Measurements from ENCODE around the gene ZNF212. TPM values are rescaled to one million over a fixed set of nuclear protein-coding genes. Genes with fewer than 3 reads are reported as not detected.

Gene ZNF212
- total and polyA plus RNA-seq, 2 donors (not counting 3 experiments of a cell fraction or from before 2014, with no cell fraction given), result 3.6 to 9.0 TPM

DNA sequence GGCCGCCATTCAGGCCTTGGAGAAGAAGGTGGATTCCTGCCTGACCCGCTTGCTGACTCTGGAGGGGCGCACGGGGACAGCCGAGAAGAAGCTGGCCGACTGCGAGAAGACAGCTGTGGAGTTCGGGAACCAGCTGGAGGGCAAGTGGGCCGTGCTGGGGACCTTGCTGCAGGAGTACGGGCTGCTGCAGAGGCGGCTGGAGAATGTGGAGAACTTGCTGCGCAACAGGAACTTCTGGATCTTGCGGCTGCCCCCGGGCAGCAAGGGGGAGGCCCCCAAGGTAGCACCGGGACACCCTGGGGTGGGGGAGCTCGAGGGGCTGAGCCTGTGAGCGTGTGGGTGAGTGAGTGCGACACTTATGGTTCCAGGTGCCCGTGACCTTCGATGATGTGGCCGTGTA is 27.0 kb downstream of the ZNF212 start:
- intact Hi-C loops (cut with micrococcal nuclease) (no loop called here), dilution Hi-C loops (cut with MboI; ENCODE audit: extremely low pct_ligation_motif_present, low sequenced_read_pairs) (no loop called here)
- no TSS peak for BruUV-seq (replicated peaks)
- no peak for TF ChIP-seq POLR2A (IDR thresholded peaks at IDR 0.05; ENCODE audit: low read depth, low read length)
- no peak for TF ChIP-seq FOS (IDR thresholded peaks at IDR 0.05; ENCODE audit: borderline replicate concordance, insufficient read depth, low read length)
- no peak for TF ChIP-seq MYC (IDR thresholded peaks at IDR 0.05; ENCODE audit: low read depth, low read length)
- TF ChIP-seq JUN (IDR thresholded peaks at IDR 0.05; ENCODE audit: borderline replicate concordance, insufficient read depth, insufficient read length, low read depth), result no peak
- TF ChIP-seq, protein P1, sequence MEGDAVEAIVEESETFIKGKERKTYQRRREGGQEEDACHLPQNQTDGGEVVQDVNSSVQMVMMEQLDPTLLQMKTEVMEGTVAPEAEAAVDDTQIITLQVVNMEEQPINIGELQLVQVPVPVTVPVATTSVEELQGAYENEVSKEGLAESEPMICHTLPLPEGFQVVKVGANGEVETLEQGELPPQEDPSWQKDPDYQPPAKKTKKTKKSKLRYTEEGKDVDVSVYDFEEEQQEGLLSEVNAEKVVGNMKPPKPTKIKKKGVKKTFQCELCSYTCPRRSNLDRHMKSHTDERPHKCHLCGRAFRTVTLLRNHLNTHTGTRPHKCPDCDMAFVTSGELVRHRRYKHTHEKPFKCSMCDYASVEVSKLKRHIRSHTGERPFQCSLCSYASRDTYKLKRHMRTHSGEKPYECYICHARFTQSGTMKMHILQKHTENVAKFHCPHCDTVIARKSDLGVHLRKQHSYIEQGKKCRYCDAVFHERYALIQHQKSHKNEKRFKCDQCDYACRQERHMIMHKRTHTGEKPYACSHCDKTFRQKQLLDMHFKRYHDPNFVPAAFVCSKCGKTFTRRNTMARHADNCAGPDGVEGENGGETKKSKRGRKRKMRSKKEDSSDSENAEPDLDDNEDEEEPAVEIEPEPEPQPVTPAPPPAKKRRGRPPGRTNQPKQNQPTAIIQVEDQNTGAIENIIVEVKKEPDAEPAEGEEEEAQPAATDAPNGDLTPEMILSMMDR (IDR thresholded peaks at IDR 0.05; ENCODE audit: extremely low read depth in 1 of 2, insufficient read depth in 1 of 2, low read depth in 1 of 2, low read length in 2 of 2), result no peak
- no peak for TF ChIP-seq GATA2 (IDR thresholded peaks at IDR 0.05; ENCODE audit: insufficient read depth, insufficient read length, low read depth, low read length)
- TF ChIP-seq POLR2AphosphoS5 (IDR thresholded peaks at IDR 0.05; ENCODE audit: insufficient read depth, low read depth, low read length), result no peak
- TF ChIP-seq, protein P2, sequence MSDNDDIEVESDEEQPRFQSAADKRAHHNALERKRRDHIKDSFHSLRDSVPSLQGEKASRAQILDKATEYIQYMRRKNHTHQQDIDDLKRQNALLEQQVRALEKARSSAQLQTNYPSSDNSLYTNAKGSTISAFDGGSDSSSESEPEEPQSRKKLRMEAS (IDR thresholded peaks at IDR 0.05; ENCODE audit: insufficient read depth, insufficient read length), result no peak
- no peak for TF ChIP-seq EZH2 (IDR thresholded peaks at IDR 0.05; ENCODE audit: borderline replicate concordance, low read depth, low read length, severe bottlenecking)
- ChIA-PET CTCF (no interaction called here), POLR2A (no interaction called here)
- Histone ChIP-seq H3K4me3 (replicated peaks in 1 of 3; ENCODE audit: insufficient read depth in 1 of 3, low read depth in 1 of 3, low read length in 3 of 3) (no peak overlapping the region), H2AFZ (ENCODE audit: low read depth, low read length) (no peak overlapping the region), H3K79me2 (ENCODE audit: control insufficient read depth, insufficient read depth, low read length) (no peaks in the 10 kb centered on the region), H3K4me2 (ENCODE audit: insufficient read depth, low read length) (no peak overlapping the region), H3K4me1 (ENCODE audit: control insufficient read depth, extremely low read depth, insufficient read depth, low read length) (peaks cover under 1% of the 10 kb centered on the region), H3K9me3 (replicated peaks; ENCODE audit: control insufficient read depth, insufficient read depth, low read length) (no peaks in the 10 kb centered on the region), H3K9me1 (replicated peaks; ENCODE audit: control insufficient read depth, extremely low read depth, insufficient read depth, low read length) (no peaks in the 10 kb centered on the region), H4K20me1 (replicated peaks; ENCODE audit: control insufficient read depth, extremely low read depth, insufficient read depth, low read length) (no peaks in the 10 kb centered on the region), H3K36me3 (ENCODE audit: control insufficient read depth in 2 of 2, extremely low read depth in 1 of 2, insufficient read depth in 2 of 2, low read length in 2 of 2) (peaks cover 0 to 17% of the 10 kb centered on the region in 2 experiments), H3K9ac (replicated peaks; ENCODE audit: extremely low read depth, insufficient read depth, low read length) (no peak overlapping the region), H3K27ac (ENCODE audit: insufficient read depth, low read depth, low read length) (no peak overlapping the region), H3K27me3 (ENCODE audit: control insufficient read depth in 2 of 2, insufficient read depth in 2 of 2, low read length in 2 of 2) (no peaks in the 10 kb centered on the region)
- DNase-seq (ENCODE audit: low read depth, low spot score), result no peak
- FAIRE-seq, result no peak
